H9 (cell line): ENCODE measurements around the gene CMSS1. TPM values are rescaled to one million over a fixed set of nuclear protein-coding genes. Genes with fewer than 3 reads are reported as not detected.

Experiments
- DNase-seq: peaks from one replicate; pipeline ENCODE4 v3.0.0-alpha.2; 2017
- H2AFZ ChIP-seq: one replicate; pipeline ENCODE4 v1.6.1; 2013; ENCODE audit warnings: mild to moderate bottlenecking, low read length, control low read depth, moderate library complexity
- H2AK5ac ChIP-seq: 2 replicates; pipeline ENCODE4 v1.6.1; 2013; ENCODE audit warnings: low read length, control low read depth, mixed read lengths; ENCODE audit not compliant: insufficient read length
- H2BK120ac ChIP-seq: one replicate; pipeline ENCODE4 v1.6.1; 2013; ENCODE audit warnings: low read depth, mild to moderate bottlenecking, low read length, control low read depth, inconsistent platforms; ENCODE audit not compliant: poor library complexity, severe bottlenecking
- H2BK12ac ChIP-seq: 2 replicates; pipeline ENCODE4 v1.6.1; 2013; ENCODE audit warnings: low read length, control low read depth, mixed read lengths, low read depth; ENCODE audit not compliant: insufficient read length
- H2BK15ac ChIP-seq: 2 replicates; pipeline ENCODE4 v1.6.1; 2013; ENCODE audit warnings: low read depth, low read length, control low read depth
- H2BK20ac ChIP-seq: one replicate; pipeline ENCODE4 v1.6.1; 2013; ENCODE audit warnings: low read depth, mild to moderate bottlenecking, low read length, control low read depth, inconsistent platforms; ENCODE audit not compliant: poor library complexity, severe bottlenecking
- H2BK5ac ChIP-seq: 2 replicates; pipeline ENCODE4 v1.6.1; 2013; ENCODE audit warnings: low read length, control low read depth, mixed read lengths; ENCODE audit not compliant: insufficient read length
- H3K14ac ChIP-seq: 2 replicates; pipeline ENCODE4 v1.6.1; 2013; ENCODE audit warnings: low read length, control low read depth; ENCODE audit not compliant: insufficient read depth
- H3K18ac ChIP-seq: 2 replicates; pipeline ENCODE4 v1.6.1; 2013; ENCODE audit warnings: low read depth, mild to moderate bottlenecking, mixed read lengths, low read length, control low read depth; ENCODE audit not compliant: insufficient read length
- H3K23ac ChIP-seq: 2 replicates; pipeline ENCODE4 v1.6.1; 2013; ENCODE audit warnings: low read length, control low read depth, mixed read lengths, low read depth; ENCODE audit not compliant: insufficient read length
- H3K23me2 ChIP-seq: 2 replicates; pipeline ENCODE4 v1.6.1; 2013; ENCODE audit warnings: low read depth, mild to moderate bottlenecking, mixed read lengths, low read length, control low read depth; ENCODE audit not compliant: insufficient read length, poor library complexity, severe bottlenecking
- H3K27ac ChIP-seq: 2 replicates; pipeline ENCODE4 v1.5.1; 2013; ENCODE audit warnings: low read length, control low read depth, mixed read lengths, low read depth; ENCODE audit not compliant: insufficient read length
- H3K27me3 ChIP-seq: 2 replicates; pipeline ENCODE4 v1.6.1; 2013; ENCODE audit warnings: low read length, control low read depth, inconsistent platforms; ENCODE audit not compliant: insufficient read depth
- H3K4ac ChIP-seq: 2 replicates; pipeline ENCODE4 v1.6.1; 2013; ENCODE audit warnings: low read depth, mild to moderate bottlenecking, control low read depth, inconsistent platforms, low read length, moderate library complexity
- H3K4me1 ChIP-seq: 2 replicates; pipeline ENCODE4 v1.6.1; 2013; ENCODE audit warnings: low read length, control low read depth, inconsistent platforms; ENCODE audit not compliant: insufficient read depth
- H3K4me2 ChIP-seq: 2 replicates; pipeline ENCODE4 v1.6.1; 2013; ENCODE audit warnings: low read length, control low read depth, mixed read lengths; ENCODE audit not compliant: insufficient read length, insufficient read depth
- H3K56ac ChIP-seq: 2 replicates; pipeline ENCODE4 v1.6.1; 2013; ENCODE audit warnings: low read depth, mild to moderate bottlenecking, mixed read lengths, low read length, control low read depth; ENCODE audit not compliant: insufficient read length
- H3K79me1 ChIP-seq: 2 replicates; pipeline ENCODE4 v1.6.1; 2013; ENCODE audit warnings: low read depth, mild to moderate bottlenecking, moderate library complexity, low read length, control low read depth, inconsistent platforms; ENCODE audit not compliant: insufficient read depth, poor library complexity, severe bottlenecking
- H3K79me2 ChIP-seq: 2 replicates; pipeline ENCODE4 v1.6.1; 2013; ENCODE audit warnings: low read length, control low read depth, inconsistent platforms; ENCODE audit not compliant: insufficient read depth
- H3K9ac ChIP-seq: 2 replicates; pipeline ENCODE4 v1.6.1; 2013; ENCODE audit warnings: low read length, control low read depth, mixed read lengths; ENCODE audit not compliant: insufficient read length; ENCODE audit errors: extremely low read depth
- H3K9me3 ChIP-seq: one replicate; pipeline ENCODE4 v1.6.1; 2013; ENCODE audit warnings: low read depth, low read length, inconsistent platforms; ENCODE audit not compliant: control insufficient read depth
- H3T11ph ChIP-seq: one replicate; pipeline ENCODE4 v1.6.1; 2013; ENCODE audit warnings: mild to moderate bottlenecking, low read length, control low read depth, inconsistent platforms
- H4K20me1 ChIP-seq: one replicate; pipeline ENCODE4 v1.6.1; 2013; ENCODE audit not compliant: control insufficient read depth, insufficient read length, insufficient read depth
- H4K5ac ChIP-seq: 2 replicates; pipeline ENCODE4 v1.6.1; 2013; ENCODE audit warnings: low read depth, mild to moderate bottlenecking, mixed read lengths, low read length, control low read depth; ENCODE audit not compliant: insufficient read length
- H4K8ac ChIP-seq: replicated peaks from 2 replicates; pipeline ENCODE4 v1.6.1; 2013; ENCODE audit warnings: low read length, control low read depth, mixed read lengths, low read depth; ENCODE audit not compliant: insufficient read length
- H4K91ac ChIP-seq: 2 replicates; pipeline ENCODE4 v1.6.1; 2013; ENCODE audit warnings: low read depth, mild to moderate bottlenecking, moderate library complexity, mixed read lengths, low read length, control low read depth; ENCODE audit not compliant: insufficient read length
- H3K27ac Mint-ChIP-seq, 3 experiments: 2 replicates in 2 of 3; 3 replicates in 1 of 3; pipeline ENCODE4 v1.8.0; 2020 to 2021; ENCODE audit warnings: mixed read lengths in 3 of 3, mild to moderate bottlenecking in 1 of 3, moderate library complexity in 1 of 3
- H3K27me3 Mint-ChIP-seq: 2 replicates; pipeline ENCODE4 v1.8.0; 2021; ENCODE audit warnings: low read depth, mild to moderate bottlenecking, moderate library complexity, mixed read lengths
- H3K36me3 Mint-ChIP-seq, 3 experiments: 2 replicates in 2 of 3; 3 replicates in 1 of 3; pipeline ENCODE4 v1.8.0; 2020 to 2021; ENCODE audit warnings: low read depth in 3 of 3, mixed read lengths in 3 of 3; ENCODE audit not compliant: insufficient read depth in 1 of 3
- H3K4me1 Mint-ChIP-seq, 2 experiments: 2 replicates each; pipeline ENCODE4 v1.8.0; 2020; ENCODE audit warnings: mixed read lengths in 2 of 2
- H3K4me3 Mint-ChIP-seq, 2 experiments: 2 replicates in 1 of 2; 3 replicates in 1 of 2; pipeline ENCODE4 v1.8.0; 2020 to 2021; ENCODE audit warnings: mild to moderate bottlenecking in 2 of 2, mixed read lengths in 2 of 2, moderate library complexity in 1 of 2
- H3K9me3 Mint-ChIP-seq, 2 experiments: 2 replicates in 1 of 2; 3 replicates in 1 of 2; pipeline ENCODE4 v1.8.0; 2020; ENCODE audit warnings: mild to moderate bottlenecking in 2 of 2, mixed read lengths in 2 of 2, moderate library complexity in 1 of 2
- WGBS: extraction: QIAGEN DNeasy Blood & Tissue Kit; methylation state at CpG from one replicate; pipeline ENCODE4 v1.1.7; 2013; ENCODE audit warnings: missing lambda C conversion rate, low lambda C conversion rate, mixed read lengths; ENCODE audit not compliant: insufficient read length; ENCODE audit errors: extremely low coverage; 5-methylcytosine and 5-hydroxymethylcytosine counted together
- total RNA-seq: library from RNA; stranded (reverse); gene quantifications from 2 replicates; pipeline ENCODE4 v1.2.1, GENCODE V29; 2021
- TF ChIP-seq, protein P1 (sequence below): fragments of 200-600 bp; sonication (generic); conservative IDR thresholded peaks from 3 replicates; pipeline ENCODE4 v1.8.0; 2021; ENCODE audit warnings: antibody characterized with exemption, mild to moderate bottlenecking

Gene CMSS1
- total RNA-seq, 1 experiment from 2014 or later, result 61.8 TPM

DNA sequence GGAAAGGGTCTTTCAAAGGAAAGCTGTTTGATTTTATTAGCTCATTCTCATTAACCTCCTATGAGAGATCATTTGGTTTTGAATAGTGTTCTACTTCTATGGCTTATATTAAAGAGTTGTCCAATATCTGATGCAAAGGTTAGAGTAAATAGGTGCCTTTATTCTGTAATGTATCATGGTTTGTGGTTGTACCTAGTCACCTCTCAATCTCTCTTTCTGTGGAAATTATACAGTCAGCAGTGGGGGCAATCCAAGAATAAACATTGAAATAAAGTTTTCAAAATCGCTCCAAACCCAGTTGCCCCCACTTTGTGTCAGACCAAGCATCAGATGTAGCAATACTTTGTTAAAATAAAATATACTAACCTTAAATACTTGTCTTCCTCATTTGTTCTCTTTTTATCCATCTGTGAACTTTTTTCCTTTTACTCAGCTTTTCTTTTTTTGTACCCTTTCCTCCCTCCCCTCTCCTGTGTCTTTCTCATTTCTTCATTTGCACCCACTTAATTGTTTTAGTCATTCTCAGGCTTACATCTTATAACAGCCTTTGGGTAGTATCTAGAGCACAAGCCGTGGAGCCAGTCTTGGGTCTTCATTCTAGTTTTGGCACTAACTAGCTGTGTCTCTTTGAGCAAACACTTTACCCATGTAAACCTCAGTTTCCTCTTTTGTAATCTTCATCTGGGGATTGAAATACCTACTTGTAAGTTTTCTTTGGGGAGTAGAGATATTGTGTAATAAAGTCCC, 16.7 kb downstream of the CMSS1 start:
- Histone ChIP-seq H3K9ac (no peak overlapping the region), H3K27ac (no peak overlapping the region), H3K9me3 (no peaks in the 10 kb centered on the region), H3K27me3 (no peaks in the 10 kb centered on the region), H4K91ac (no peak overlapping the region), H3T11ph (no peak overlapping the region), H2AFZ (no peak overlapping the region), H3K4me1 (no peaks in the 10 kb centered on the region), H3K4ac (no peak overlapping the region), H4K20me1 (no peaks in the 10 kb centered on the region), H3K79me2 (peaks cover 3% of the 10 kb centered on the region; the same call in 1 of the 2 replicates), H3K56ac (no peak overlapping the region), H3K79me1 (peaks cover 6% of the 10 kb centered on the region), H4K8ac (no peak overlapping the region), H2BK5ac (no peak overlapping the region), H2BK120ac (no peak overlapping the region), H2AK5ac (no peak overlapping the region), H2BK12ac (no peak overlapping the region), H3K18ac (no peak overlapping the region), H3K23me2 (no peaks in the 10 kb centered on the region), H2BK20ac (no peak overlapping the region), H3K4me2 (no peak overlapping the region), H3K14ac (no peak overlapping the region), H2BK15ac (no peak overlapping the region), H3K23ac (no peak overlapping the region), H4K5ac (no peak overlapping the region)
- H3K27me3 Mint-ChIP-seq, result no peaks in the 10 kb centered on the region
- DNase-seq, result no peak
- TF ChIP-seq, protein P1, sequence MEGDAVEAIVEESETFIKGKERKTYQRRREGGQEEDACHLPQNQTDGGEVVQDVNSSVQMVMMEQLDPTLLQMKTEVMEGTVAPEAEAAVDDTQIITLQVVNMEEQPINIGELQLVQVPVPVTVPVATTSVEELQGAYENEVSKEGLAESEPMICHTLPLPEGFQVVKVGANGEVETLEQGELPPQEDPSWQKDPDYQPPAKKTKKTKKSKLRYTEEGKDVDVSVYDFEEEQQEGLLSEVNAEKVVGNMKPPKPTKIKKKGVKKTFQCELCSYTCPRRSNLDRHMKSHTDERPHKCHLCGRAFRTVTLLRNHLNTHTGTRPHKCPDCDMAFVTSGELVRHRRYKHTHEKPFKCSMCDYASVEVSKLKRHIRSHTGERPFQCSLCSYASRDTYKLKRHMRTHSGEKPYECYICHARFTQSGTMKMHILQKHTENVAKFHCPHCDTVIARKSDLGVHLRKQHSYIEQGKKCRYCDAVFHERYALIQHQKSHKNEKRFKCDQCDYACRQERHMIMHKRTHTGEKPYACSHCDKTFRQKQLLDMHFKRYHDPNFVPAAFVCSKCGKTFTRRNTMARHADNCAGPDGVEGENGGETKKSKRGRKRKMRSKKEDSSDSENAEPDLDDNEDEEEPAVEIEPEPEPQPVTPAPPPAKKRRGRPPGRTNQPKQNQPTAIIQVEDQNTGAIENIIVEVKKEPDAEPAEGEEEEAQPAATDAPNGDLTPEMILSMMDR, result no peak
- H3K4me3 Mint-ChIP-seq, result no peak overlapping the region
- no CpG with 5 or more reads among the region's 2 CpGs for WGBS
- H3K36me3 Mint-ChIP-seq, result no peaks in the 10 kb centered on the region
- H3K27ac Mint-ChIP-seq, result no peak overlapping the region
- peaks cover 0 to 3% of the 10 kb centered on the region in 2 experiments; a peak in 1 of 4 replicates for H3K4me1 Mint-ChIP-seq
- H3K9me3 Mint-ChIP-seq, result no peaks in the 10 kb centered on the region
